Breast epithelium (tissue), 3 donors: ENCODE results near the gene PDHA1.

Experiments used
- CTCF ChIP-seq, 3 donors: fragments of 450-650 bp; IDR thresholded peaks; one replicate each; pipeline ENCODE4 v1.5.1; 2016 to 2017; ENCODE audit warnings: antibody characterized with exemption in 3 of 3, mild to moderate bottlenecking in 3 of 3, moderate library complexity in 3 of 3
- POLR2A ChIP-seq: fragments of 450-650 bp; IDR thresholded peaks from one replicate; pipeline ENCODE4 v1.6.1; 2016; ENCODE audit warnings: antibody characterized with exemption, mild to moderate bottlenecking, moderate library complexity

- TF ChIP-seq POLR2A = no peak
- TF ChIP-seq CTCF (IDR thresholded peaks at IDR 0.05) = no peak
These were observed 24.8 kb downstream of the PDHA1 start for GRCh38 chrX:19368576-19368975.
